ENCODE data around the gene MAPK4. TPM values are rescaled to one million over a fixed set of nuclear protein-coding genes. Genes with fewer than 3 reads are reported as not detected.

Gene MAPK4
- polyA plus RNA-seq, 1 donor = 10.9 TPM

DNA sequence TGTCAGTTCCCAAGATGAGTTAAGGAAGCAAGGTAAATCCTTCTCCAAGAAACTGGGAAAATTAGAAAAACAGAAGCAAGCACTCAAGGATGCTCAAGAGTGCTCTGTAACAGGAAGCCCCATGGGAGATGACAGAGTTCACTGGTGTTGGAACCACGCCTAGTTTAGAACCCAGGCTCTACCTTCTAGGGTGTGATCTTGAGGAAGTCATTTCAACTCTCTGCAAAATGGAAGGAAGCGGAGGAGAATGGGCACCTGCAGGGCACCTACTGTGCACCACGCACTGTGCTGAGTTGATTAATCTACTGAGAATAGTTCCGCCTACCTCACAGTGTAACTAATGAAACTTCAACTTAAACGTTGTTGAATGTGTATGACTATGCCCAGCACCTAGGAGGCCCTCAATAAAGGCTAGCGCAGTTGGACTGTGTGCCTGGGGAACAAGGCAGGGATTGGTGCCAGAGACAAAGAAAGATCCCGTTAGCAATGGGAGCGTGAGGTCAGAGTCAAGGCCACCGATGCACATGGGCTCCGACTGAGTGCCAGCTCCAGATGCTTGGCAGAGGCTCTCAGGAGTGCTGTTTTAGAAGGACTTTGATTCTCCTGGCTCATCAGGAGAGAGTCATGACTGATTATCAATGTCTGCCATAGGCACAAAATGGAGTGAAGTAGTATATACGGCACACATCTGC, 93.7 kb downstream of the MAPK4 start:
- DNase-seq (ENCODE audit: low read depth) = no peak

- DNase-seq (ENCODE audit: low read depth) = no peak
Observed at GRCh38 chr18:50654211-50654610, 94.3 kb downstream of the MAPK4 start.

GRCh38 chr18:50654658-50655550, 95.0 kb downstream of the MAPK4 start:
- DNase-seq (ENCODE audit: low read depth) = no peak

DNA sequence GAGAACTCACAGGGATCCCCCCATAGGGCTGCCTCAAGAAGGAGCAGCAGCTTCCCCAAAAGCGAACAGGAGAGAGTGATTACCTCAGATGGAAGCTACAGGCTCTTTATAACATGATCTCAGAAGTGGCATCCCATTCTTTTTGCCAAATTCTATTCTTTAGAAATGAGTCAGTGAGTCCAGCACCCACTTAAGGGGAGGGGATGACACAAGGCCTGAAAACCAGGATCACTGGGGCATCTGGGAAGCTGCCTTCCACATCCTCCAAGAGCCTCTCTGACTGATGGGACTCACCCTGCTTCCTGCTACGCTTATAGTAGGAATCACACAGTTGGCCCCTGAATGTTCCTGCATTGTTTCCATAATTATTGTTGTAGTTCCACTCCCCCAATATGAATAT, 96.5 kb downstream of the MAPK4 start:
- no peak for DNase-seq (ENCODE audit: low read depth)

DNA sequence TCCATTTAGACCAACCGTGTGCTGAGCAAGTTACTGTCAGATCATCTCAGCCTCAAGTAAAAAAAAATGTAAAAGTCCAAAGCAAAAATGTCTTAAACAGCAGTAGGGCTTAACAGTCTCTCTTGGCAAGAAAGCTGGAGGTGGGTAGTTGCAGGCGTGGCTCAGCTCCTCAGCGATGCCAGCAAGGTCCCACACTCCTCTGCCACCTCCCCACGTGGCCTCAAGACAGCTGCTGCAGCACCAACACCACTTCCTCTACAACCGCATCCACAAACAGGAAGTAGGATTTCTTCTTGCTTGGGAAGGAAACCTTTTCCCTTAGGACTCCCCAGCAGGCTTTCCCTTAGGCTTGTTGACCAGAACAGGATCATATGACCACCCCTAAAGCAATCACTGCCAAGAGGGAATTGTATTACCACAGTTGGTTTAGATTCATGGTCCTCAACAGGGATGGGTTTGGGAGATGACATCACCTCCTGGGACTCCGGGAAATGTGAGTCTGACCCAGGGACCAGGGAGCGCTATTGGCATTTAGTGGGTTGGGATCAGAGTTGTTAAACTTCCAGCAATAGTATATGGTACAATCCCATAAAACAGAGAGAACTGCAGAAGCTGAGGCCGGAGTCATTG, 97.1 kb downstream of the MAPK4 start:
- no peak for DNase-seq (ENCODE audit: low read depth)

GRCh38 chr18:50658601-50659000, 98.7 kb downstream of the MAPK4 start:
- DNase-seq (ENCODE audit: low read depth) = no peak

DNA sequence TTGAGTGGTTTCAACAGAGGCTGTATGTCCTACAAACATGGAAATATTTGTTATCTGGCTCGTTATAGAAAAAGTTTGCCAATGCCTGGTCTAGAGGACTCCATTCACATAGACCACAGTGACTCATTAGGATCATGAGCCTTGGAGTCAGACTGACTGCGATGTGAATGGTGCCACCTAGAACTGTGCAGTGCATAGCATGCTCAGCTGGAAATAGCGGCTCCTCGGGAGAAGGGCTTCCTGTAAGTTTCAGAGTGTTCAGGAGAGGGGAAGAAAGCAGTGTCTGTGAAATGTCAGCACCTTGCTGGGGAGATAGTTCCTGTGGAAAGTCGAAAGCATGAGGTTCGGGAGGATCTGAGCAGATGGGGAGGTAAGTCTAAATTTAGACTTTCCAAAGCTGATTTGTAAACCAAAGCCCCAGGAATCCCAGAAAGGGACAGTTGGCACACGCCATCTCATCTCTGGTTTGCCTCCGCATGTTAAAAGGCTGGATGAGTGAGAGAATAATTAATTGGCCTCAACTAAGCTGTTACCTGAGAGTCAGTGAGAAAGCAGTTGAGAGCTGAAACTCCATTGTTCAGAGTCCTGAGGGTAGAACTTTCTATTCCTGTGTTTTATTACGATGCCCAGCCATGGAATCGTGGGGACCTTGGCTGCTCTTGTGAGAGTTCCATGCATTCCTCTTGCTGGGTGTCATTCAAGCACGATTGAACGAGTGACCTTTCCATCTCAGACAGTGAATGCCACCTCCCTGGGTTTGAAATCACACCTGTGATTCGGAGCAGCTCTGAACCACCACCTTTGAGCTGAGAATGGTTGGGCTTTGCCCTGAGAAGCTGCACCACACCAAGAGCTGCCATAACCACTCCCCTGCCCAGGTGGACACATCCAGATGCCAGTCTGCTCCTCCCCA, 99.5 kb downstream of the MAPK4 start:
- no peak for DNase-seq (ENCODE audit: low read depth)

GRCh38 chr18:50661013-50661412, 101.1 kb downstream of the MAPK4 start:
- no peak for DNase-seq (ENCODE audit: low read depth)

GRCh38 chr18:50662177-50662576, 102.3 kb downstream of the MAPK4 start:
- no peak for DNase-seq (ENCODE audit: low read depth)

GRCh38 chr18:50662775-50663383, 103.0 kb downstream of the MAPK4 start:
- no peak for DNase-seq (ENCODE audit: low read depth)

GRCh38 chr18:50663626-50664441, 103.9 kb downstream of the MAPK4 start:
- no peak for DNase-seq (ENCODE audit: low read depth)

- no peak for DNase-seq (ENCODE audit: low read depth)
Observed at GRCh38 chr18:50665015-50665414, 105.1 kb downstream of the MAPK4 start.

DNA sequence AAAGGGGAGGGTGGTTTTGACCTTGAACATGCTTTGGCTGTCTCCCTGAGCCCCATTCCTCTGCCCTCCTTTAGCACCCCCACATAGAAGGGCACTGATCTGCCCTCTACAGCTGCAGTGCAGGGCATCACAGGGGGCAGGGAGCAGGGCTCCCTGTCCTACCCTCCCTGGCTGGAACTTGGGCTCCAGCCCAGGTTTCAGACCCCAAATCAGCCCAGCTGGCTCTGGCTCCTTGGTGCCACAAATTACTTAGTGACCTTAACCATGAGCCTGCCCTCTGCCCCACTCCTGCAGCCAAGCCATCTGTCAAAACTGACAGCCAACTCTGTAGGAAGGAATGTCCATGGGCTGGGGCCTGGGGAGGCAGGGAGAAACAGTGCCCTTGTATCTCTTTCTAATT, 105.6 kb downstream of the MAPK4 start:
- no peak for DNase-seq (ENCODE audit: low read depth)

DNA sequence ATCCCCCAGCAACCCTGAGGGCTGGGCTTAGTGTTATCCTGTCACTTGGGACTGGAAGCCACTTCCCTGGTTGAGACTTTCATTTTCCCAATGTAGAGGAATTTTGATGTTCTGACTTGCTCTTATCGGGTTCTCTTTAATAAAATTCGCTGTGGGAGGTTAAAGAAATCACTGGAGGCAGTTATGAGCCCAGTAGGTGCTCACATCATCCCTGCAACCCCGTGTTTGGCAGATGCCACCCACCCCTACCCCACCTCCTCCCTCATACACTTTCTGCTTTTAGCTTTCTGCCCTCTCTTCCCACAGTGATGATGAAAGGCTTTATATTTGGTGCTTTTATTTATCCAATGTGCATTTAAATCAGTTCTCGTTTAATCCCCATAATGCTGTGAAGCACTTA, 106.6 kb downstream of the MAPK4 start:
- DNase-seq (ENCODE audit: low read depth) = no peak

GRCh38 chr18:50671376-50671775, 111.5 kb downstream of the MAPK4 start:
- DNase-seq (ENCODE audit: low read depth) = no peak

GRCh38 chr18:50674307-50674980, 114.6 kb downstream of the MAPK4 start:
- no peak for DNase-seq (ENCODE audit: low read depth)

DNA sequence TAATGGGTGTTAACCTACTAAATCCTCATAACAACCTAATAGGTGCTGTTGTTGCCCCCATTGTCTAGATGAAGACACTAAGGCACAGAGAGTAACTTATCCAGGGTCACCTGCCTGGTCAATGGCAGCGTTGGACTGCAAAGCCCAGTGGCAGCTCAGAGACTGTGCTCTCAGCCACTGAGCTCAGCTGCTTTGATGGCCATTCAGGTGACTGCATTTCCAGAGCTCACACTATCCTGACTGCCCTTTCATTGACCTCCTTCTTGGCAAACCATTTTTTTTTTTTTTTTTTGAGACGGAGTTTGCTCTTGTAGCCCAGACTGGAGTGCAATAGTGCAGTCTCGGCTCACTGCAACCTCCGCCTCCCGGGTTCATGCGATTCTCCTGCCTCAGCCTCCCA, 115.2 kb downstream of the MAPK4 start:
- no peak for DNase-seq (ENCODE audit: low read depth)

DNA sequence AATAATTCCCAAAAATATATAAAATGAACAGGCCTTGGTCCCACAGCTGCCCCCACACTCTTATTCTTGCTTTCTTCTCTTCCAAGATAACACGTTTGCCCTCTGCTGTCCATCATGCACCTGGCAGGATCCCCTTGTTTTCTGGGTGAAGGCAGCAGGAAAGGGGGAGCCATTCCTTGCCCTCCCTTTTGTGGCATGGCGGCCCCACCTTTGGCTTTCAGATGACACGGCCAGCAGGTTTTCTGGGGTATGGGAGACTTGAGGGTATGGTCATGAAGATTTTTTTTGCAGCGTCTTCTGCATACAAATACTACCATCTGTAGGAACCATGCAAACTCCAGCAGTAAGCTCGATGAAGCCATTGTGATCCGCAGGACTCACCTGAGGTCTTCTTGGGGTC, 118.8 kb downstream of the MAPK4 start:
- DNase-seq (ENCODE audit: low read depth) = no peak

DNA sequence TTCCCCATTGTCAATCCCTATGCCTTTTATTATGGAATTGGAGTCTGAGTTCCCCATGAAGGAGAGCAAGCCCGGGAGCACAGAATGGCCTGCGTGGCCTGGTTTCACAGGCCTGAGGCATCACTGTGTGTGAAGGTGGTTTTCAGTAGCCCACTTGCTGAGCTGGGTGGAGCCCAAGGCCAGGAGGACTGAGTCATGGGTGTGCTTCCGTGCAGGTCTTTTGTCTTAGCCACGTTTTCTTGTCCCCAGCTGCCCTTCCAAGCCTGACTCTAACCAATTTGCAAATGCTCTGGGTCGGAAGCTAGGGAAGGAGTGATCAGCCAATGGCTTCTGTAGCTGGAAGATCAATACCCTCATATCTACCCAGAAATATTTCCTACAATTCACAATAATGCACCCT, 119.2 kb downstream of the MAPK4 start:
- DNase-seq (ENCODE audit: low read depth) = no peak

DNA sequence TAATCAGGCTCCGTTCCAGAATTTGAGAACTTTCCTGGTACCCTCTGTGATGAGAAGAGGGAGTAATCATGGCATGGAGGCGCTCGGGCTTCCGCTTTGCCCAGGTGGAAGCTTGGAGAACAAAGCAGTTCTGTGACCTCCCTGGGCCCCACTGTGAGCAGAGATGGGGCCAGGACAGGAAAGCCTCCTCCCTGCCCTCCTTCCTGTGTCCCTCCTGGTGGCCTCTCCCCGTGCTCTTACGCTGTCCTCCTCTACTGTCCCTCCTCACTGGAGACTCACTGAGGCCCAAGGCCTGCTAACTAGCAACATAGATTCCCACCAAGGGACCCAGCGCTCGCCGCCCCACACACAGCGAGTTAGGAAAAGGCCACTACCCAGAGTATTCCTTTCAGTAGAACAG, 119.8 kb downstream of the MAPK4 start:
- no peak for DNase-seq (ENCODE audit: low read depth)
